Stimulated activated CD4-positive, alpha-beta T cell treated with anti-CD3 and anti-CD28 coated beads, Interleukin-12 subunit alpha, Interleukin-12 subunit beta, amount 100 ng/mL, for 24 hours (primary cell): ENCODE results near the gene DERA.

Experiments used
- DNase-seq, 2 experiments: peaks; one replicate each; pipeline ENCODE4 v3.0.0-alpha.2; 2020; ENCODE audit warnings: low read depth in 2 of 2

DERA gene

GRCh38 chr12:16074894-16075293, 163.8 kb downstream of the DERA start:
- no peak for DNase-seq

GRCh38 chr12:16075887-16076286, 164.8 kb downstream of the DERA start:
- DNase-seq: no peak

- no peak for DNase-seq
Observed at GRCh38 chr12:16076557-16076956, 165.4 kb downstream of the DERA start.

- DNase-seq: no peak
Observed at GRCh38 chr12:16076970-16077522, 165.9 kb downstream of the DERA start.

- no peak for DNase-seq
Observed at GRCh38 chr12:16086462-16086861, 175.3 kb downstream of the DERA start.

GRCh38 chr12:16086942-16087341, 175.8 kb downstream of the DERA start:
- no peak for DNase-seq
